ENCODE data around the gene PNLDC1.

- TF ChIP-seq CTCF (IDR thresholded peaks at IDR 0.05; ENCODE audit: low read depth, low read length, poor library complexity, severe bottlenecking) (no peak), EZH2phosphoT487 (IDR thresholded peaks at IDR 0.05; ENCODE audit: borderline replicate concordance, low read length) (no peak)
Measured at GRCh38 chr6:159831373-159831679, 31.2 kb downstream of the PNLDC1 start.
